ENCODE data around the gene PPIE.

The PPIE gene

GRCh38 chr1:39720094-39720999 is 18.3 kb upstream of the PPIE start:
- DNase-seq (ENCODE audit: low read depth), result no peak

GRCh38 chr1:39721664-39722063 is 17.0 kb upstream of the PPIE start:
- DNase-seq (ENCODE audit: low read depth), result no peak

- DNase-seq (ENCODE audit: low read depth), result no peak
Observed at GRCh38 chr1:39722495-39722894, 16.2 kb upstream of the PPIE start.

- no peak for DNase-seq (ENCODE audit: low read depth)
Observed at GRCh38 chr1:39726600-39726999, 12.1 kb upstream of the PPIE start.

- no peak for DNase-seq (ENCODE audit: low read depth)
Observed at GRCh38 chr1:39727221-39727931, 11.3 kb upstream of the PPIE start.

GRCh38 chr1:39727932-39728317 is 10.8 kb upstream of the PPIE start:
- DNase-seq (ENCODE audit: low read depth), result no peak

- DNase-seq (ENCODE audit: low read depth), result no peak
Observed at GRCh38 chr1:39729030-39729429, 9.7 kb upstream of the PPIE start.

GRCh38 chr1:39729842-39730241 is 8.8 kb upstream of the PPIE start:
- no peak for DNase-seq (ENCODE audit: low read depth)

GRCh38 chr1:39732730-39733129 is 6.0 kb upstream of the PPIE start:
- no peak for DNase-seq (ENCODE audit: low read depth)

- no peak for DNase-seq (ENCODE audit: low read depth)
Observed at GRCh38 chr1:39733161-39733560, 5.5 kb upstream of the PPIE start.

GRCh38 chr1:39735731-39736130 is 3.0 kb upstream of the PPIE start:
- no peak for DNase-seq (ENCODE audit: low read depth)

GRCh38 chr1:39737546-39738169 is 1.0 kb upstream of the PPIE start:
- DNase-seq (ENCODE audit: low read depth), result no peak

GRCh38 chr1:39745016-39745670 is 6.5 kb downstream of the PPIE start:
- no peak for DNase-seq (ENCODE audit: low read depth)

- no peak for DNase-seq (ENCODE audit: low read depth)
Observed at GRCh38 chr1:39751595-39751994, 12.9 kb downstream of the PPIE start.

GRCh38 chr1:39752703-39753102 is 14.0 kb downstream of the PPIE start:
- DNase-seq (ENCODE audit: low read depth), result no peak

GRCh38 chr1:39753132-39754025 is 14.7 kb downstream of the PPIE start:
- DNase-seq (ENCODE audit: low read depth), result no peak

GRCh38 chr1:39754026-39754570 is 15.4 kb downstream of the PPIE start:
- DNase-seq (ENCODE audit: low read depth), result no peak

GRCh38 chr1:39754906-39755504 is 16.3 kb downstream of the PPIE start:
- DNase-seq (ENCODE audit: low read depth), result no peak

GRCh38 chr1:39755965-39756659 is 17.4 kb downstream of the PPIE start:
- DNase-seq (ENCODE audit: low read depth), result no peak

- DNase-seq (ENCODE audit: low read depth), result no peak
Observed at GRCh38 chr1:39757501-39757900, 18.8 kb downstream of the PPIE start.

All from stimulated activated CD8-positive, alpha-beta memory T cell treated with anti-CD3 and anti-CD28 coated beads, Interleukin-15, amount 100 ng/mL, for 24 hours (primary cell).